GM12801 (cell line): ENCODE data around the gene RCAN3.

Source experiments
- CTCF ChIP-seq: IDR thresholded peaks from one replicate; pipeline ENCODE4 v1.5.1; 2011; ENCODE audit warnings: control low read depth; ENCODE audit not compliant: insufficient read length; ENCODE audit errors: extremely low read depth

The RCAN3 gene

DNA sequence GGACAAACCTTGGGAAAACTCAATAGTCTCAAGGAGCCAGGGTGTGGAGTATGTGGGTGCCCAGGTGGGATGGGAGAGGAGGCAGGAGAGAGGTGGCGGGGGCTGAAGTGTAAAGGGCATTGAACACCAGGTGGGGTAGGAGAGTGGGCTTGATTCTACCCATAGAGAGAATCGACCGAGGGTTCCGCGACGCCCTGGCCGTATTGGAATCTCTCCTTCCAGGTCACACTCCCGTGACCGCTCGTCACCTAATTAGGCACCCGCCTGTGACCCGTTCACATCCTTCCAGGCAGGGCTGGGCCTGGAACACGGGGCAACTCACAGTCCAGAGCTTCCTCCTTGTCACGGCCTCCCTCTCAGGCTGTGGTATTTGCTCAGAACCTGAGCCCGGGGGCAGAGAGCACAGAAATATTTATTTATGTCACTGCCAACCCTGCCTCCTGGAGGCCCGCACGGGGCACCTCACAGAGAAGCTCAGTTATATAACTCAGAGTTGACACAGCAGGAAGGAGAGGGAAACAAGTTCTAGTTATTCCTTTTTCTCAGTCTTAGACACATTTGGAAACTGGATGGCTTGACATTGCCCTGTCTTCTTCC lies 65.3 kb downstream of the RCAN3 start:
- TF ChIP-seq CTCF = no peak

- TF ChIP-seq CTCF = no peak
Measured at GRCh38 chr1:24568475-24568874, 65.8 kb downstream of the RCAN3 start.

- no peak for TF ChIP-seq CTCF
Measured at GRCh38 chr1:24570265-24571125, 67.9 kb downstream of the RCAN3 start.

DNA sequence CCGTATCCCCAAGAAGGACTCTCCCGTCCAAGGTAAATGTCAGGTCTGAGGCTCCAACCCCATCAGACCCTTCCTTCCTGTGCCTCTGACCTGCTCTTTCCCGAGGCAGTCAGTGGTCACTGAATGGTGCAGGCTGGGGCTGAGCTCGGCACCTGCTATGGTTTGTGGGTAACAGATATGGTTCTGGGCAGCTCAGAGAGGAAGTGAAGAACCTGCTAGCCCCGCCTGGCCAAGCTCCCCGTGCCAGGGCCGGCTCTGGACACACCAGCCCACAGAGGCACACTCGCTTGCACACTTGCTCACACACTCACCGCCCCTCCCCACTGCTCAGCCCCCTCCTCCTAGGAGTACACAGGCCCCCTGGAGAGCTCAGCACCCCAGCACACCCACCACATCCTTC lies 69.7 kb downstream of the RCAN3 start:
- TF ChIP-seq CTCF = no peak

GRCh38 chr1:24575905-24576587 lies 73.4 kb downstream of the RCAN3 start:
- no peak for TF ChIP-seq CTCF

- no peak for TF ChIP-seq CTCF
Measured at GRCh38 chr1:24578846-24579245, 76.2 kb downstream of the RCAN3 start.

DNA sequence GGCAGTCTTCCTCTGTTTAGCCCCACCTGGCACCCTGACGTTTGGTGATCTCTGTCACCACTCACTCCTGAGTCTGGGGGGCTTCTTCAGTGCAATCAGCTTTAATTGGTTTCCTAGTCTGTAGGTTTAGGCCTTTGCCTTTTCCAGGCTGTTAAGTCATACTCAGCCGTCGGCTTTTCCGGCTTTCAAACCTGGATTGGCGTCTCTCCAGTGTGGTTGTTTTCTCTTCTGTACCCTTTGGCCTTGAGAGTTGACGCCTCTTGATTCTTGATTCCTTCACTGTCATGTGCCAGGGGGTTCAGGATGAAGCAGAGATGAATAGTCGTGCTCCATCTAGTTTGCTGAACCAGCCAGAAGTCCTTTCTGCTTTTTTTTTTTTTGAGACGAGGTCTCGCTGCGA lies 78.1 kb downstream of the RCAN3 start:
- no peak for TF ChIP-seq CTCF
